Measurements from ENCODE around the gene DPF3.

Gene DPF3

DNA sequence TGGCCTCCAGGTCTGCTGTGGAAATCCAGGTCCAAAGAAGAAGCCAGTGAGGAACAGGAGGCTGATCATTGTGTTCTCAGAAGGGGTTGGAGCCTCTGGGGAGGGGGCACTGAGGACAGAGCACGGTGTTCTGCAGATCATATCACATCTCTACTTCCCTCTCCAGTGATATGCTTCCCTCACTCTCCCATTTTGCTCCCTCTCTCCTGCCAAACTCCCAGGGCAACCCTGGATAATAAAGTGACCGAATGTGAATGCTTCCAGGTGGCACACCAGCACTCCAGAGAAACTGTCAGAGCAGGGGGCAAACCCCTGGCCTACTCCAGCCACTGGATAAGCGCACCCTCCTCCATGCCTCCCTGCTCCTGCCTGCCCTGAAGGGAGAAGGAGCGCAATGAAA lies 57.8 kb downstream of the DPF3 start:
- TF ChIP-seq, protein P1, sequence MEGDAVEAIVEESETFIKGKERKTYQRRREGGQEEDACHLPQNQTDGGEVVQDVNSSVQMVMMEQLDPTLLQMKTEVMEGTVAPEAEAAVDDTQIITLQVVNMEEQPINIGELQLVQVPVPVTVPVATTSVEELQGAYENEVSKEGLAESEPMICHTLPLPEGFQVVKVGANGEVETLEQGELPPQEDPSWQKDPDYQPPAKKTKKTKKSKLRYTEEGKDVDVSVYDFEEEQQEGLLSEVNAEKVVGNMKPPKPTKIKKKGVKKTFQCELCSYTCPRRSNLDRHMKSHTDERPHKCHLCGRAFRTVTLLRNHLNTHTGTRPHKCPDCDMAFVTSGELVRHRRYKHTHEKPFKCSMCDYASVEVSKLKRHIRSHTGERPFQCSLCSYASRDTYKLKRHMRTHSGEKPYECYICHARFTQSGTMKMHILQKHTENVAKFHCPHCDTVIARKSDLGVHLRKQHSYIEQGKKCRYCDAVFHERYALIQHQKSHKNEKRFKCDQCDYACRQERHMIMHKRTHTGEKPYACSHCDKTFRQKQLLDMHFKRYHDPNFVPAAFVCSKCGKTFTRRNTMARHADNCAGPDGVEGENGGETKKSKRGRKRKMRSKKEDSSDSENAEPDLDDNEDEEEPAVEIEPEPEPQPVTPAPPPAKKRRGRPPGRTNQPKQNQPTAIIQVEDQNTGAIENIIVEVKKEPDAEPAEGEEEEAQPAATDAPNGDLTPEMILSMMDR (IDR thresholded peaks at IDR 0.05; ENCODE audit: low read length, missing control alignments) = no peak
- DNase-seq (ENCODE audit: low read depth) = no peak
- H3K4me3 ChIP-seq (replicated peaks; ENCODE audit: low read depth, low read length) = no peak overlapping the region

DNA sequence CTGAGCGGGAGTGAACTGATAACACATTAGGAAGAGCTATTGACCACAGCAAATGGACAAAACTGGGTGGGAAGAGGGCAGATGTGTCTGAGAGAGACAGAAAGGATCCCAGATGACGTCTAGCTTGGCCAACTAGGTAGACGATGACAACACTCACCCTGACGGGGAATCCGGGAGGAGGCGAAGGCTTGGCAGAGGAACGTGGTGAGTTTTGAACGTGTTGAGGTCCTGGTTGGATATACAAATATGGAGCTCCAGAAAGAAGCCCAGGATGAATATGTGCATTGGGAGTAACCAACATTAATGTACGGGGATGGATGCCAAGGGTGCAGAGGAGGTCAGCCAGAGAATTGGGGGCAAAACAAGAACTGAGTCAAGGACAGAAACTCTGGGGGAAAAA lies 60.7 kb downstream of the DPF3 start:
- no peak overlapping the region for H3K4me3 ChIP-seq (replicated peaks; ENCODE audit: low read depth, low read length)
- TF ChIP-seq, protein P1 (IDR thresholded peaks at IDR 0.05; ENCODE audit: low read length, missing control alignments) = no peak
- no peak for DNase-seq (ENCODE audit: low read depth)

DNA sequence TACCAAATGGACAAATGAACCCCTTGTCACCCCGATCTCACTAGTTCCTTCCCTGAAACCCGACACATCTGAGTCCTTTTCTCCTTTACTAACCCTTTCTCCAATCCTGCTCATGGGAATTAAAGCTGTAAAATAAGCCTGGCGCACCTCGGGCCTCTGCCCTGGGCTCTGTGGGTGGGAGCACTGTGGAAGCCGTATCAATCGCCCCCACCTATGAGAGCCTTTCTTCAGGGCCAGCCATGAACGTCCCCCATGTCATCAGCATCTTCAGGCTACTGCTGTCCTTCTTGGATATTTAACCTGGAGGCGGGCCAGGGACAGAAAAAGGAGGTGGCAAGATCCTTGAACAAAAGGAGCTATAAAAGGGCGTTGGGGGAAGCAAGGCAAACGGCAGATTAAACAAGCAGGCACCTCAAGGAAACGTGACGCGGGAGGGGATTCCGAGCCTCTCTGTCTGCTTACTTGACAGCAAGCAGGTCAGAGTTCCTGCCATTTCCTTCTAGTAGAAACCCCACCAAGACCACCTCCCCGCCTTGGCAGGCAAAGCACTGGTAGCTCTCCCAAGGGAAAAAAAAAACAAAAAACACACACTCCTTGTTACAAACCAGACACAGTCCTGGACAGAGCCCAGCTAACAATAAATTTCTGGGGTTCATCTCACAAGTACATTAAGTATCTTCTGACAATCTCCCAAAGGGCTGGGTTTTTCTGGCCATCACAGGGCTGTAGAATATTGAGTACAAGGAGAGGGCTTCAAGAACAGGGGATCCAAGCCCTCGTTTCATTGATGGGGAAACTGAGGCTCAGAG lies 62.9 kb downstream of the DPF3 start:
- TF ChIP-seq, protein P1 (IDR thresholded peaks at IDR 0.05; ENCODE audit: low read length, missing control alignments) = no peak
- DNase-seq (ENCODE audit: low read depth) = peak; percentile 48
- H3K4me3 ChIP-seq (replicated peaks; ENCODE audit: low read depth, low read length) = no peak overlapping the region

DNA sequence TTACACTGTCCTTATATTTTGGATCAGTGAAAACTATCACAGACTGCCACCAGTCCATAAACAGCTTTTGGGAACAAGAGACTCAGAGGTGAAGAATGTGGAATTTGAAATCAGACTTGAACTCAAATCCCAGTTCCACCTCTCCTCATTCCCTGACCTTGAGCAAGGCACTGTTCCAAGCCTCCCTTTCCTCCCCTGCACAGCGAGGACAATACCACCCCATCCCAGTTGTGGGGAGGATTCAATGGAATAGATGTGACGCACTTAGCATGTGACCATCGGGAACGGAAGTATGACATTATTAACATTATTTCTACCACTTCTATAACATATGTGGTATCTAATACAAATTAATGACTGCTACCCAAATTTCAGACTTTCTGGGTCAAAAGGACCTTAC lies 63.5 kb downstream of the DPF3 start:
- DNase-seq (ENCODE audit: low read depth) = peak; percentile 83
- TF ChIP-seq, protein P1 (IDR thresholded peaks at IDR 0.05; ENCODE audit: low read length, missing control alignments) = no peak
- no peak overlapping the region for H3K4me3 ChIP-seq (replicated peaks; ENCODE audit: low read depth, low read length)

DNA sequence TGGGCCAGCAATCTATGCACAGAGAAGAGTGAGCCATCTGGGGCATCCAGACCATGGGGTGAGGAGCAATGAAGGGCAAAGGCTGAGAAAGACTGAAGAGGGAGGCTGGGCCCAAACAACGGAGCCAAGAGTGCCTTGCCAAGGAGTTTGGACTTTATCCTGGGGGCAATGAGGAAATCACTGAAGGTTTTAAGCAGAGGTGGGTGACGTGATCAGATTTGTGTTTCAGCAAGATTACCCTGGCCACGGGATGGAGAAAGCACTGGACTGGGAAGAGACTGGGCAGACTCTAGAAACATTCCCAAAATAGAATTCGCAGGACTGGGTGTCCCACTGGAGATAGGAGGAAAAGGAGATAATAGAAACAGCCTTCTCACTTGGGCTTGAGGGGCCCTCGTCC lies 65.3 kb downstream of the DPF3 start:
- TF ChIP-seq, protein P1 (IDR thresholded peaks at IDR 0.05; ENCODE audit: low read length, missing control alignments) = no peak
- DNase-seq (ENCODE audit: low read depth) = no peak
- H3K4me3 ChIP-seq (replicated peaks; ENCODE audit: low read depth, low read length) = no peak overlapping the region

DNA sequence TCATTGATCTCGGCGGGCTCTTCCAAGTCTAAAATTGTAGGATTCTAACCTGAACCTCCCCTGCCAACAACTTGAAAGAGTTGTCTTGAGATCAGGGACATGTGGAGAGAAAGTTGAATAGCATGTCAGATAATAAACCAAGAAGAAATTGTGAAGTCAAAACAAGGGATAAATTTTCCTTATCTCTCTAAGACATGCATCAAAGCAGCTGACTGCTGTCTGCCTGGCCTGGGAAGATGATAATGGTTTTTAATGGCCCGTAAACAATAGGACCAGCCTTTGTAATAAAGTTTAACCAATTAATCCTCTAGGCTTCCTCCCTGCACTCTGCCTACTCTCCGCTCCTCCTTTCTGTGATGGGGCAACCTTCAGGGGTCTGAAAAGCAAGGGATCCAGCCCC lies 67.9 kb downstream of the DPF3 start:
- H3K4me3 ChIP-seq (replicated peaks; ENCODE audit: low read depth, low read length) = no peak overlapping the region
- DNase-seq (ENCODE audit: low read depth) = no peak
- TF ChIP-seq, protein P1 (IDR thresholded peaks at IDR 0.05; ENCODE audit: low read length, missing control alignments) = no peak

DNA sequence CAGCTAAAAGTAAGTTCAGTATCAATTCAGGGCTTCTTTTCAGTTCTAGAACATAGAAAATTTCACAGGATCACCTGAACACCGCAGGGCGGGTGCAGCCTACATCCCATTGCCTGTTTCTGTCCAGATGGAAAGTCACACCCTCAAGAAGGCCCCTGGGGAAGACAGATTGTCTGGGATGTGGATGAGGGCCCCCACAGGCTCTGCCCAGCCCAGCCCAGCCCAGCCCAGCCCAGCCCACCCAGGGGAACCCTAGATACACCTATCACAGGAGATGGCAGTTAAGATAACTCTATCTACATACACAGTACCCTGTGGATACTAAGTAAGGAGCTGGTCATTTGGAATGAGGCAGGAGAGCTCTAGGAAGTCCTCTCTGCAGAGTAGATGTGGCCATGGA lies 68.4 kb downstream of the DPF3 start:
- TF ChIP-seq, protein P1 (IDR thresholded peaks at IDR 0.05; ENCODE audit: low read length, missing control alignments) = no peak
- no peak overlapping the region for H3K4me3 ChIP-seq (replicated peaks; ENCODE audit: low read depth, low read length)
- no peak for DNase-seq (ENCODE audit: low read depth)

Data from fibroblast of pulmonary artery (primary cell).